H7 (cell line): ENCODE measurements around the gene MYPOP. TPM values are rescaled to one million over a fixed set of nuclear protein-coding genes. Genes with fewer than 3 reads are reported as not detected.
"Not testable (repeated sequence)": the region's sequence is repeated elsewhere in the genome, so short reads cannot be mapped to it uniquely, and the experiment has no call there.

ENCODE experiments used
- DNase-seq: peaks from one replicate; pipeline ENCODE4 v3.0.0; 2012
- H3K27me3 ChIP-seq: 2 replicates; pipeline ENCODE4 v1.6.0; 2011; ENCODE audit warnings: mild to moderate bottlenecking, low read length; ENCODE audit not compliant: control insufficient read depth, insufficient read depth
- H3K36me3 ChIP-seq: replicated peaks from 2 replicates; pipeline ENCODE4 v1.5.1; 2011; ENCODE audit warnings: low read length; ENCODE audit not compliant: control insufficient read depth, insufficient read depth
- H3K4me3 ChIP-seq: 2 replicates; pipeline ENCODE4 v1.5.1; 2011; ENCODE audit warnings: low read depth, mild to moderate bottlenecking, control low read depth, low read length, moderate library complexity; ENCODE audit not compliant: insufficient read depth
- total RNA-seq: library from RNA; depleted of rRNA; stranded (reverse); fragments of >200 nt; shearing (Covaris generic); gene quantifications from 2 replicates; pipeline ENCODE4 v1.2.3, GENCODE V29; 2014

MYPOP gene
- total RNA-seq, 1 experiment from 2014 or later: 2.8 TPM

GRCh38 chr19:45899253-45899652 lies 3.2 kb downstream of the MYPOP start:
- Histone ChIP-seq H3K4me3 (no peak overlapping the region), H3K36me3 (no peaks in the 10 kb centered on the region; the same call in 1 of the 2 replicates), H3K27me3 (peaks cover 15% of the 10 kb centered on the region)
- no peak for DNase-seq

DNA sequence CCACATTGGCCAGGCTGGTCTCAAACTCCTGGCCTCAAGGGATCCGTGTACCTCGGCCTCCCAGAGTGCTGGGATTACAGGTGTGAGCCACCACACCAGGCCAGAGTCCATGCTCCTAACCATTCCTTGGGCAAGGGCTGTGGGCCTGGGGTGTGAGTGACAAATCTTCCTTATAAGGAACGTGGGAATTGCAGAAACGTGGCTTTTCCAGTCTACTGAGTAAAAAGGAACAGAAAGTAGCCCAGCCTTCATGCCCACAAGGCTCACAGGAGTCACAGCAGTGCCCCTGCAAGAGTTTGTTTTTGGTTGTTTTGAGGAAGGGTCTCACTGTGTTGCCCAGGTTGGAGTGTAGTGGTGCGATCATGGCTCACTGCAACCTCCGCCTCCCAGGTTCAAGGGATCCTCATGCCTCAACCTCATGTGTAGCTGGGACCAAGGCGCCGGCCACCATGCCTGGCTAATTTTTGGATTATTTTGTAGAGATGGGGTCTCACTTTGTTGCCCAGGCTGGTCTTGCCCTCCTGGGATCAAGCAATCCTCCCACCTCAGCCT lies 5.1 kb downstream of the MYPOP start:
- no peaks in the 10 kb centered on the region; the same call in 1 of the 2 replicates for H3K36me3 ChIP-seq
- DNase-seq: no peak
- no peak overlapping the region for H3K4me3 ChIP-seq
- H3K27me3 ChIP-seq: peaks cover 15% of the 10 kb centered on the region

DNA sequence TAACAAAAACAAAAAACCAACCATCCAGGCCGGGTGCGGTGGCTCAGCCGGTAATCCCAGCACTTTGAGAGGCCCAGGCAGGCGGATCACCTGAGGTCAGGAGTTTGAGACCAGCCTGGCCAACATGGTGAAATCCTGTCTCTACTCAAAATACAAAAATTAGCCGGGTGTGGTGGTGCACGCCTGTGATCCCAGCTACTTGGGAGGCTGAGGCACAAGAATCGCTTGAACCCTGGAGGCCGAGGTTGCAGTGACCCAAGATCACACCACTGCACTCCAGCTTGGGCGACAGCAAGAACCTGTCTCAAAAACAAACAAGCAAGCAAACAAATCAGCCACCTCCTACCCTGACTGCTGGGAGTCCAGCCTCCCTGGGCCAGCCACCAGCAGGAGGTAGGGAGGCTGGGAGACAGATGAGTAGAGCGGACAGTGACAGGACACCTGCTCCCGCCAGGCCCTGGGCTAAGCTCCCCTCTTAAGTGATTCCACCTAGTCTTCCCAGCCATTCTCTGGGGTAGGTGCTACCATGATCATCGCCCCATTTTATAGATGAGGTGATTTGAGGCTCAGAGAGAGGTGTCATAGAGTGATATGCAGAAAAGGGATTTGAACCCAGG lies 6.3 kb downstream of the MYPOP start:
- H3K36me3 ChIP-seq, H3K27me3 ChIP-seq, DNase-seq, H3K4me3 ChIP-seq: not testable (repeated sequence)

DNA sequence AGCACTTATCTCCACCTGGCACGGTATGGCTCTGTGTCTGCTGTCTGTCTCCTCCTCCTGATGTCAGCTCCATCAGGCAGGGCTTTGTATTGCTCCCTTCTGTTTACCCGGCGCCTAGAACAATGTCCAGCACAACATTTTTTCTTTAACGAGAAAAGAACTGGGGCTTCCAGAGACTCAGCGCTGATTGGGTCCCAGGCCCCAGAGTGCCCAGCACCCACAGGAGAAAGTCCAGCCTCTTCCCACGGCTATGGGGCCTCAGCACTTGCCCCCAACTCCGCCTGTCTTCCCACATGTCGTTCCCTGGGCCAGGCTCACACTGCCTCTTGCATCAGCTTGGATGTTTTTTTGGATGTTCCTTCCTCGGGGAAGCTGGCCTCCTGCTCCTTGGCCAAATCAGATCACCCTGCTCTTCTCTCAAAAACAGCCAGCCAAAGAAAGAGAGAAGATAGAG lies 6.9 kb downstream of the MYPOP start:
- H3K27me3 ChIP-seq: peaks cover 2% of the 10 kb centered on the region; the same call in 1 of the 2 replicates
- DNase-seq: no peak
- H3K4me3 ChIP-seq: no peak overlapping the region
- no peaks in the 10 kb centered on the region; the same call in 1 of the 2 replicates for H3K36me3 ChIP-seq

- H3K36me3 ChIP-seq: no peaks in the 10 kb centered on the region
- no peak overlapping the region for H3K4me3 ChIP-seq
- peak; percentile 62 for DNase-seq
- no peaks in the 10 kb centered on the region for H3K27me3 ChIP-seq
Observed at GRCh38 chr19:45890877-45891276, 11.5 kb downstream of the MYPOP start.

DNA sequence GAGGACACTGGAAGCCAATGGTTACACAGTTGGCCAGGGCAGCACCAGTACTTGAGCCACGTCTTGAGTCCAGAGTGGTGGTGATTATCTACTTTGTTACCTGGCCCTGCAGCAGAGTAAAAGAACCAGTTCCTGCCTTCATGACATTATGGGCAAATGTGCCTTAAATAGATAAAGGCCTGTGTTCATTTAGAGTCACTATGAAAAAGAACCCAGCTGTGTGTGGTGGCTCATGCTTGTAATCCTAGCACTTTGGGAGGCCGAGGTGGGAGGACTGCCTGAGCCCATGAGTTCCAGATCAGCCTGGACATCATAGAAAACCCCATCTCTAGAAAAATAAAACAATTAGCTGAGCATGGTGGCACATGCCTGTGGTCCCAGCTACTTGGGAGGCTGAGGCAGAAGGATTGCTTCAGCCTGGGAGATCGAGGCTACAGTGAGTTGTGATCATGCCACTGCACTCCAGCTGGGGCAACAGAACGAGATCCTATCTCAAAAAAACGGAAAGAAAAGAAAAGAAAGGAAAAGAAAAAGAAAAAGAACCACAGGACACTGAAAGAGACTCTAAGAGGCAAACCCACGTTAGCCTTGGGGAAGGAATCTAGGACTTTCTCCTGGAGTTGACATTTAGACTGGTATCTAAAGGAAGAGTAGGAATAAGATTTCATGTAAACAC lies 13.1 kb downstream of the MYPOP start:
- no peak for DNase-seq
- Histone ChIP-seq H3K4me3 (no peak overlapping the region), H3K27me3 (no peaks in the 10 kb centered on the region), H3K36me3 (no peaks in the 10 kb centered on the region)

DNA sequence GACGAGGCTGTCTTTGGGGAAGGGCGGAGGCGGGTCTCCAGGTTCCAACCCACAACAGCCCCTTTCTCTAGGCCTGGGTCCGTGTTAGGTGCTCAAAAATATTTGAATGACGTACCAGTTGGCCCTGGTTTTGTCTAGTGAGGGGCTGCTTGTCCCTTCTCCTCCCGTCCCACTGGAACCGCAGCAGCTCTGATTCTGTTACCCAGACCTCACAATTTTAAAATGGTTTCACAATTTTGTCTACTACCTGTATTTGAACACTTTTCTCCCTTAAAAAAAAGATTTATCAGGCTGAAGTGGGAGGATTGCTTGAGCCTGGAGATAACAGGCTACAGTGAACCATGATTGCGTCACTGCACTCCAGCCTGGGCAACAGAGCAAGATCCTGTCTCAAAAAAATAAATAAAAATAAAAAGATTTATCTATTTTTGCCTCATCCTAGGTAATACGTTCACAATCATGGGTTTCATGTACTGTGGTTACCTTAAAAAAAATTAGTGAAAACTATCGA lies 15.2 kb downstream of the MYPOP start:
- H3K4me3 ChIP-seq: peak overlapping the region; percentile 79
- H3K36me3 ChIP-seq: no peaks in the 10 kb centered on the region
- H3K27me3 ChIP-seq: no peaks in the 10 kb centered on the region
- no peak for DNase-seq

- DNase-seq: peak; percentile 96
- no peaks in the 10 kb centered on the region for H3K27me3 ChIP-seq
- H3K4me3 ChIP-seq: peak overlapping the region; percentile 79
- no peaks in the 10 kb centered on the region for H3K36me3 ChIP-seq
Observed at GRCh38 chr19:45886427-45887199, 15.8 kb downstream of the MYPOP start.

DNA sequence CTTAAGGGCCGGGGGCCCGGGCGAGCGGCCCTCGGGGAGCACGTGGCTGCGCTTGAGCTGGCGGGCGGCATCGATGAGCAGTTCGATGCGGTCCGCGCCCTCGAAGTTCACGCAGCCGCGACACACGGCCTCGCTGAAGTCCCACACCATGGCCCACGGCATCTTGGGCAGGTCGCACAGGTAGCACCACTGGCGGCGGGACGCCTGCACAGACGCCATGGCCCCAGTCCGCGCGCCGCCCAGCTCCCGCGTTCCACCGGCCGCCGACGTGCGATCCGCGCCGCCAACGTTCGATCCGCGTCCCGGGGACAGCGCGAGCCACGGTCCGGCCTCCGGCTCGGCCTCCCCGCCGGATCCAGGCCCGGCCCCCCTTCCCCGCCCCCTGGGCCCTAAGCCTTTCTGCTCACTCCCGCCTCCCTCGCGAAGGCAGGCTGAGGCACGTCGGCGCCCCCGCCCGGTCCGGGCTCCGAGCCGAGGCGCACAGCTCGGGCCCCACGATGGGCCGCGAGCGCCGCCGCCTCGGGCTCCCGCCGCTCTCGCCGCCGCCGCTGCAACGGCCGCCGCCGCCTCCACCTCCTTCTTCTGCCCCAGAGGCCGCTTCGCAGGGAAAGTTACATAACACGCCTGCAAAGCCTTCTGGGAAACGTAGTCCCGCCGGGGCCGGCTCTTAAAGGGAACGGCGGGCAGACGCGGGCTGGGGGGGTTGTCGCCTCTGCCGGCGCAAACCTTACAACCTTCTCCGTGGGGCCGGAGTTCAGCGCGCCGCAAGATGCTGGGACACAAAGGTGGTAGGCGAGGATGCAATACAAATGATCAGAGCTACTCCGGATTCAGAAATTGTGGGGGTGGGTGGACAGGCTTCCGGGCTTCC lies 16.6 kb downstream of the MYPOP start, which contains the start of gene IRF2BP1:
Gene IRF2BP1, minus strand, starts transcription at position 586 of the 871 bp plus-strand sequence. Its CDS starts 367 bp downstream, at position 219.
- Histone ChIP-seq H3K36me3 (no peaks in the 10 kb centered on the region), H3K4me3 (peak within 1 kb of the TSS; percentile 79), H3K27me3 (no peaks in the 10 kb centered on the region)
- peak; percentile 96 for DNase-seq

GRCh38 chr19:45884682-45885555 lies 17.5 kb downstream of the MYPOP start:
- Histone ChIP-seq H3K27me3 (no peaks in the 10 kb centered on the region), H3K4me3 (peak overlapping the region; percentile 79), H3K36me3 (no peaks in the 10 kb centered on the region)
- DNase-seq: peak; percentile 82

DNA sequence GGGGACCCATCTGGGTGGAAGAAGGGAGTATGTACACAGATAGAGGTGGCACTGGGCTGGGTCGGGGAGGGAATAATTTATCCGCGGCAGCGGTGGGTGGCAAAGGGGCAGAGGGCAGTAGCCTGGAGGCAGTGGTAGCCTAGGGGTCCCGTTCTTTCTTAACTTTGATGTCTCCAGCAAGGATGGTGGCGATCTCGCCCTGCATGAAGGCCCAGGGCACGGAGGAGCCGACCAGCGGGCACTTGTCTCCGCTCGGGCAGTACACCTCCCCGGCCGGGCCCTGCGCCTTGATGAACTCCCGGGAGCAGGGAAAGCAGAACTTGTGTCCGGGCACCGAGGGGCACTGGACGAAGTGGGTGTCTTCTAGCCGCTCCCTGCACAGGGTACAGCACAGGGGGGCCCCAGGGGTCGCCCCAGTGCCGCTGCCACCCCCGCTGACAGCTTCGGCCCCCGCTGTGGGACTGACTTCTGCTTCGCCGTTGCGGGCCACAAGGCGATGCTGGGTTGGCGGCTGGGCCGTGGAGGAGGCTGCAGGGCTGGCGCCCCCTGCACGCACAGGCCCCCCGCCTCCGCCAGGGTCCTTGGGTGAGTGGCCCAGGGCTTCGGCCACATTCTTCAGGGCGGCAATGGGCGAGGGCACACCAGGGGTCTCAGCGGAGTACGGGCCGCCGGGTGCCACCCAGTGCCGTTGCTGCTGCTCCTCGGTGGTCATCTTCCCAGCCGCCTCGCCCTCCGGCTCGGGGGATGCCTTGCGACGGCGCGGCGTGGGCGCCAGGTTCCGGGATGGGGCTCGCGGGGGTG lies 18.3 kb downstream of the MYPOP start:
- no peaks in the 10 kb centered on the region for H3K27me3 ChIP-seq
- H3K36me3 ChIP-seq: no peaks in the 10 kb centered on the region
- peak; percentile 60 for DNase-seq
- no peak overlapping the region for H3K4me3 ChIP-seq

DNA sequence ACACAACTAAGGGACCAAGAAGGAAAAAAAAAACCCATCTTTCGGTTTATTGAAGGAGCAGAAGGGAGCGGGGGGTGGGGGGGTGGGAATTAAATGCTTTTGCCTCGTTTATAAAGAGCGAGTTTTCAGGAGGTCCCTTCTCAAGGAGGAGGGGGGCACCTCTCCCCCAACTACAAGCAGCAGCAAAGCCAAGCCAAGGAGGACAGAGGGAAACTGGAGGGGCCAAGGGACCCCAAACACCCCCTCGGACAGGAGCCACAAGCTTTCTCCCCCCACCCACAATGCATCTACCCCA lies 18.9 kb downstream of the MYPOP start:
- H3K4me3 ChIP-seq: no peak overlapping the region
- no peak for DNase-seq
- H3K27me3 ChIP-seq: no peaks in the 10 kb centered on the region
- H3K36me3 ChIP-seq: no peaks in the 10 kb centered on the region
